ENCODE data around the gene TRNP1. TPM values are rescaled to one million over a fixed set of nuclear protein-coding genes. Genes with fewer than 3 reads are reported as not detected.
"Not testable (repeated sequence)": the region's sequence is repeated elsewhere in the genome, so short reads cannot be mapped to it uniquely, and the experiment has no call there.

Gene TRNP1
- total RNA-seq, 2 experiments from 2014 or later = not detected

DNA sequence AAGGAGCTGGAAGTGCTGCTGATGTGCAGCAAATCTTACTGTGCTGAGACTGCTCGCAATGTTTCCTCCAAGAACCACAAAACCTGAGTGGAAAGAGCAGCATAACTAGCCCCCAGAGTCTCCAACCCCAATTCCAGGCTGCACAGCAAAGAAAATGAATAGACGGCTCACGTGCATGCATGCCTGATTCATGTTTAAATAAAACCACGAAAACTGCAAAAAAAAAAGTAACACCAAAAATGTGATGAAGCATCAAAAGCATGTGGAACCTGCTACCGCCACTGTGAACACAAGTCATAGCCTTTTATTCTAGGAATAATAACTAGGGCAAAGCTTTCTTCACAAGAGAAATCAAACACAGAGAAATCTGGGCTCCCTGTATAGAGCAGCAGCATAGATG is 9.6 kb upstream of the TRNP1 start:
- Mint-ChIP-seq H3K27ac (no peak overlapping the region), H3K9me3 (no peaks in the 10 kb centered on the region)
- POLR2A ChIA-PET = no interaction called here

DNA sequence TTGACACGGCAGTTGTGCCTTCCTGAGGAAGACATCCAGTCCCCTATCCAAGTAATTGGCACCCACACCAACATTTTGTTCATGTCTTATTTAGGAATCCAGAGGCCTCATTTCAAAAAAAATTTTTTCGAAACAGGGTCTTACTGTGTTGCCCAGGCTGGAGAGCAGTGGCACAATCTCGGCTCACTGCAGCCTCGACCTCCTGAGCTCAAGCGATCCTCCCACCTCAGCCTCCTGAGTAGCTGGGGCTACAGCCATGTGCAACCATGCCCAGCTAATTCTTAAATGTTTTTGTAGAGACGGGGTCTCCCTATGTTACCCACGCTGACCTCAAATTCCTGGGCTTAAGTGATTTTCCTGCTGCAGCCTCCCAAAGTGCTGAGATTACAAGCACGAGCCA is 9.2 kb upstream of the TRNP1 start:
- Mint-ChIP-seq H3K9me3 (no peaks in the 10 kb centered on the region), H3K4me3 (no peak overlapping the region)
- POLR2A ChIA-PET = no interaction called here

More for the DNA sequence above, 9.6 kb upstream of the TRNP1 start:
- H3K4me1 Mint-ChIP-seq = no peaks in the 10 kb centered on the region
- no peak overlapping the region for H3K4me3 Mint-ChIP-seq
- peaks cover 37% of the 10 kb centered on the region for H3K27me3 Mint-ChIP-seq
- no peak for DNase-seq
- ATAC-seq (ENCODE audit: low read depth) = no peak
- no peaks in the 10 kb centered on the region for H3K36me3 Mint-ChIP-seq

DNA sequence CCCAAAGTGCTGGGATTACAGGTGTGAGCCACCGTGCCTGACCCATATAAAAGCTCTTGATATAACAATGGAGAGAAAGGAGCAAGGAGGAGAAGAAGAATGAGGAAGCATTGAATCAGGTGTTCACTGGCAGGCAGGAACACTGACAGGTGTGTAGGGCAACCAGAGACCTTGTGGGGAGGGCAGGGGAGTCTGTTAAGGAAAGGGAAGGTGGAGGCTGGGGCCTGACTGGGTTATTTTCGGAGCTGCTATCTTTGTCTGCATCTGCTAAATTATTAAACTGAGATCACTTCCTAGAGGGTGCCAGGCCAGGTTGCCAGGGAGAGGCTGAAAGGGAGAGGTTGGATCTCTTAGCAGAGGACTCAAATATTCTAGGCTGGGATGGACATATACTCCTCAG is 6.8 kb upstream of the TRNP1 start:
- H3K4me1 Mint-ChIP-seq = no peaks in the 10 kb centered on the region
- H3K27me3 Mint-ChIP-seq = peaks cover 60% of the 10 kb centered on the region
- H3K36me3 Mint-ChIP-seq = no peaks in the 10 kb centered on the region
- ATAC-seq (ENCODE audit: low read depth) (no peak), DNase-seq (no peak)
- no peak overlapping the region for H3K27ac Mint-ChIP-seq
- POLR2A ChIA-PET = no interaction called here
- no peaks in the 10 kb centered on the region for H3K9me3 Mint-ChIP-seq
- no peak overlapping the region for H3K4me3 Mint-ChIP-seq

More for the DNA sequence above, 9.2 kb upstream of the TRNP1 start:
- no peak overlapping the region for H3K27ac Mint-ChIP-seq
- no peak for DNase-seq
- ATAC-seq (ENCODE audit: low read depth) = no peak
- H3K27me3 Mint-ChIP-seq = peaks cover 39% of the 10 kb centered on the region
- H3K36me3 Mint-ChIP-seq = no peaks in the 10 kb centered on the region
- H3K4me1 Mint-ChIP-seq = no peaks in the 10 kb centered on the region

- H3K36me3 Mint-ChIP-seq; H3K4me3 Mint-ChIP-seq; ATAC-seq (ENCODE audit: low read depth); H3K9me3 Mint-ChIP-seq; DNase-seq; H3K27ac Mint-ChIP-seq; POLR2A ChIA-PET; H3K4me1 Mint-ChIP-seq: not testable (repeated sequence)
- H3K27me3 Mint-ChIP-seq = peaks cover 64% of the 10 kb centered on the region
These were observed 3.9 kb upstream of the TRNP1 start for GRCh38 chr1:26989403-26990109.

DNA sequence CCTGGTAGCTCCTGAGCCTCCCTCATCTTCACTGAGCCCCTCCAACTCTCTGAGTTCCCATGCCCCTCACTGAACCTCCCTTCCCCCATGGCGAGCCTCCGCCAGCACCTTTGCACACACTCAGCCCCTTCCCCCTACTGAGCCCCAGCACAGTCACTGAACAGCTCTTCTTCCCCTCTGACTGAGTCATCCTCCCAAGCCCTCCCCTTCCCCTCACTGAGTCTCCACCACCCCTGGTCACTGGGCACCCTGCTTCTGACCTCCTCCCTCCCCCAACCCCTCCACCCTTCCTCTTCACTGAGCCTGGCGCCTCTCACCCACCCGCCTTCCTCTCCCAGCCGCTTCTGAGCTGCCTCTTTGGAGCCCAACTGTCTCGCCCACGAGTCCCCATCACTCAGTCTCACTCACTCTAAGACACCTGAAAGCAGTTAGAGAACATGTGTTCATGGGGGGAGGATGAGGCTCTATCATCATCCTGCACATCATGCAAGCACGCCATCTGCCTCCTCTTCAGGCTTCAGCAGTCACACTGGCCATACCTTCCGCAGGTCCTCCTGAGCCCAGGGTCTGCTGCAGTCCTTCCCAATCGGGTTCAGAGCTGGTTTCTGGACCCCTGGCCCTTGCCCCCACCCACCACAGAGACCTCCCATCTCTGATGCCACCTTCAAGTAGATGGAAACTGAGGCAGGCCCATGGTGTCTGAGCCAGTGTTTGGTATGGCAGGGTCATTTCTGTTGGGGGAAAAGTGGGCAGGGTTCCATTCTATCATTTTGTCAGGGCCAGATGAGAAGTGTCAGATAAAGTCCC is 2.0 kb upstream of the TRNP1 start:
- no peak for ATAC-seq (ENCODE audit: low read depth)
- Mint-ChIP-seq H3K27me3 (peaks cover 67% of the 10 kb centered on the region), H3K27ac (no peak overlapping the region), H3K4me3 (no peak overlapping the region), H3K36me3 (no peaks in the 10 kb centered on the region), H3K4me1 (peaks cover 6% of the 10 kb centered on the region), H3K9me3 (no peaks in the 10 kb centered on the region)
- no peak for DNase-seq
- POLR2A ChIA-PET = no interaction called here

DNA sequence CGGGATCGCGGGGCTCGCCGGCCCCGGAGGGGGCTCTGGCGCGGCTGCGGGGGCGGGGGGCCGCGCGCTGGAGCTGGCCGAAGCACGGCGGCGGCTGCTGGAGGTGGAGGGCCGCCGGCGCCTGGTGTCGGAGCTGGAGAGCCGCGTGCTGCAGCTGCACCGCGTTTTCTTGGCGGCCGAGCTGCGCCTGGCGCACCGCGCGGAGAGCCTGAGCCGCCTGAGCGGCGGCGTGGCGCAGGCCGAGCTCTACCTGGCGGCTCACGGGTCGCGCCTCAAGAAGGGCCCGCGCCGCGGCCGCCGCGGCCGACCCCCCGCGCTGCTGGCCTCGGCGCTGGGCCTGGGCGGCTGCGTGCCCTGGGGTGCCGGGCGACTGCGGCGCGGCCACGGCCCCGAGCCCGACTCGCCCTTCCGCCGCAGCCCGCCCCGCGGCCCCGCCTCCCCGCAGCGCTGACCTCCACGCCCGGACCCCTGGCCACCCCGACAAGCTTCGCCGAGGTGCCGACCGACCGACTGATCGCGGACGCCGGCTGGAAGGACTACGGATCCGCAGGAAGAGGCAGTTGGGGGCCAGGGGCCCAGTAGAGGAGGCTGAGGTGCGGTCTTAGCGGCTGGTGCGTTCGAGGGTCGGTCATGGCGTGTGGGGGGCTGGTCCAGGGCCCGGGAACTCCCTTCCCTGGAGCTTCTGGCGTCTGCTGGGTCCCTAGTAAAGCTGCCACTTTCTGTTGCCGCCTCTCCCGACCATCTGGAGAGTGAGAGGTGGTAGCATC is 711 bp downstream of the TRNP1 start:
- ATAC-seq (ENCODE audit: low read depth) = peak; percentile 35
- DNase-seq = peak; percentile 45
- no peak overlapping the region for H3K27ac Mint-ChIP-seq
- H3K4me1 Mint-ChIP-seq = peaks cover 13% of the 10 kb centered on the region
- no peaks in the 10 kb centered on the region for H3K36me3 Mint-ChIP-seq
- peaks cover 72% of the 10 kb centered on the region for H3K27me3 Mint-ChIP-seq
- POLR2A ChIA-PET = interaction anchor here (1.0 kb wide), 2 partner anchors 19 to 50 kb away, joined by 3 to 4 read pairs; no protein-coding TSS in a partner anchor
- H3K9me3 Mint-ChIP-seq = no peaks in the 10 kb centered on the region
- H3K4me3 Mint-ChIP-seq = peak overlapping the region; percentile 60

DNA sequence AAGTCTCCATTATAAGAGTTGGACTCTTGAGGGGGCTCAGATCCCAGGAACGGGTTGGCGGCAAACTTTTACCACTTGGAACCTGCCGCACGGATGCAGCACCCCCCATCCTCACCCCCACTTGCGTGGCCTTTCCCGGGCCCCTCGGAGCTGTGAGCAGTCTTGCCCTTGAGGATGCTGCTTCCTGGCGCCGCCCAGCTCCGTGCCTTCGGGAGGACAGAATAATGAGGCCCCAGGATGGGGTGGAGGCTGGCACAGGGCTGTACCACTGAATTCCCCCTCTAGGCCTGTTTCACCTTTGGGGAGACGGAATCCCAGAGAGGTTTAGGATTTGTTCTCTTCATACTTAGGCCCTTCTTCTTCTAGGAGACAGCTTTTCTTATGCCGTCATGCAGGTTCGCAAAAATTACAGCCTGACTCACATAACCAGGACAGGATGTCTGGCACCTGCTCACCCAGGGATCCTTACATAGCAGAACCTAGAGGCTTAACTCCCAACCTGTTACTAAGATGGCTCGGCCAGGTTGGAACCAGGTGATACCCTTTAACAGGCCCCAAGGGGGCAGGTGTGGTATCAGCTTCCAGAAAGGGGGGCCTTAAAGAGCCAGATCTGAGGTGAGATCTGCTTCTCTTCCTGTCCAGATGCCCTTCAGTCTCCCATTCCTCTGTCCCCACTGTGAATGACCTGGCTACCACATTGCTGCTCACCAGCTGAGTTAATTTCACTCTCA is 1.5 kb downstream of the TRNP1 start:
- H3K27me3 Mint-ChIP-seq = peaks cover 67% of the 10 kb centered on the region
- H3K4me3 Mint-ChIP-seq = peak overlapping the region; percentile 60
- H3K4me1 Mint-ChIP-seq = peaks cover 13% of the 10 kb centered on the region
- no peak overlapping the region for H3K27ac Mint-ChIP-seq
- H3K36me3 Mint-ChIP-seq = no peaks in the 10 kb centered on the region
- DNase-seq = no peak
- POLR2A ChIA-PET = no interaction called here
- ATAC-seq (ENCODE audit: low read depth) = no peak
- no peaks in the 10 kb centered on the region for H3K9me3 Mint-ChIP-seq

DNA sequence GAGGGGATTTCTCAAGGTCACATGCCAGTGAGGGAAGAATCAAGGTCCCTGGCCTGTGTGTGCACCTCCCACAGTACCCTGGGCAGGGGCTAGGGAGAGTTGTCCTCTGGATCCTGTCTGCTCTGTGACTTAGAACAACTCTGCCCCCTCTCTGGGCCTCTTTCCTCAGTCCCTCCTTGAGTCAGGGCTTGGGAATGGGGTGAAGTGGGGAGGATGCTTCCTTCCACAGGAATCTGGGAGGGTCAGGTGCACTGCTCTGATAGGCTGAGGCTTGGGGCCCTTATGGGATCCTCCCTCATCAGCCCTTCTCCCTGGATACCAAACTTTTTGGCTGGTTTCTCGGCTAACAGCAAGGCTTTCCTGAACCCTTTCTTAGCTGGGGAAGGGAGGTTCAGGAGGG is 2.5 kb downstream of the TRNP1 start:
- Mint-ChIP-seq H3K4me3 (no peak overlapping the region), H3K27me3 (peaks cover 65% of the 10 kb centered on the region), H3K36me3 (no peaks in the 10 kb centered on the region), H3K9me3 (no peaks in the 10 kb centered on the region), H3K4me1 (peaks cover 13% of the 10 kb centered on the region), H3K27ac (no peak overlapping the region)
- no peak for ATAC-seq (ENCODE audit: low read depth)
- DNase-seq = no peak
- POLR2A ChIA-PET = interaction anchor here (0.7 kb wide), 1 partner anchor 585 kb away, joined by 3 read pairs; no protein-coding TSS in a partner anchor

- POLR2A ChIA-PET = no interaction called here
- H3K36me3 Mint-ChIP-seq = no peaks in the 10 kb centered on the region
These were observed 3.2 kb downstream of the TRNP1 start for GRCh38 chr1:26996665-26997064.

DNA sequence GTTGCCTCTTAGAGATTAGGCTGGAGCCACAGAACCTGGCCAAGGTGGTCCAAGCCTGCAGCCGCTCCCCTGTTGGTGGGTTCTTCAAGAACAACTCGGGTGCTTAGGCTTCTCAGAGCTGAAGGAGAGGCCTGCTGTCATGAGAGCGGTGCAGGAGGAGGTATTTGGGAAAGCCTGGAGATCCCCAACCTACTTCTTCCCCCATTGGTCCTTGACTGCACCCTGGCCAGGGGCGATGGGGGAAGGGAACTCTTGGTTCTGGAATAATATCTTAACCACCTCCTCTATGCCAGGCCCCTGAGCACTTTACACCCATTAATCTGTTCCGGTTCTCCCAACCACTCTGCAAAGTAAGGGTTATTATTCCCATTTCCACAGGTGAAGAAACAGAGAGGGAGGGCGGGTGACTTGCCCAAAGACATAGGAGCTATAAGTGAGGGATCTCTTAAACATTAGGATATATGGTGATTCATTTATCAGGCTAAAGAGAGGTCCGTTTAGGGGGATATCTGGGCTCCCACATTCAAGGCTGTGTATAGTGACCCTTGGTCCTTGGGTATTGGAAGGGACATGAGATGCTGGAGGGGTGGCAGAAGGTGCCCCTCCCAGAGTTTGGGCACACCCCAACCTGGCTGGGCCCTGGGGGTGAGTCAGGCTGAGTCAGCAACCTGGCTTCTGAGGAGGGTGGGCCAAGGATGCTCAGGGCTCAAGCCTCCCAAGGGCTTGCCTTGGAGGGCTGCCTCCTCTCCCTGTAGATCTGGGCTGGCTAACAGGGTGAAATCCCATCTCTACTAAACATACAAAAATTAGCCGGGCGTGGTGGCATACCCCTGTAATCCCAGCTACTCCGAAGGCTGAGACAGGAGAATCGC is 5.2 kb downstream of the TRNP1 start:
- peaks cover 46% of the 10 kb centered on the region for H3K27me3 Mint-ChIP-seq
- H3K27ac Mint-ChIP-seq = no peak overlapping the region
- H3K4me3 Mint-ChIP-seq = no peak overlapping the region
- no peaks in the 10 kb centered on the region for H3K9me3 Mint-ChIP-seq
- peaks cover 11% of the 10 kb centered on the region for H3K4me1 Mint-ChIP-seq
- H3K36me3 Mint-ChIP-seq = no peaks in the 10 kb centered on the region
- DNase-seq (no peak), ATAC-seq (ENCODE audit: low read depth) (no peak)
- POLR2A ChIA-PET = no interaction called here

More at GRCh38 chr1:26996665-26997064, 3.2 kb downstream of the TRNP1 start:
- Mint-ChIP-seq H3K9me3 (no peaks in the 10 kb centered on the region), H3K4me3 (no peak overlapping the region), H3K27me3 (peaks cover 59% of the 10 kb centered on the region), H3K27ac (no peak overlapping the region), H3K4me1 (peaks cover 14% of the 10 kb centered on the region)
- DNase-seq (no peak), ATAC-seq (ENCODE audit: low read depth) (no peak)

DNA sequence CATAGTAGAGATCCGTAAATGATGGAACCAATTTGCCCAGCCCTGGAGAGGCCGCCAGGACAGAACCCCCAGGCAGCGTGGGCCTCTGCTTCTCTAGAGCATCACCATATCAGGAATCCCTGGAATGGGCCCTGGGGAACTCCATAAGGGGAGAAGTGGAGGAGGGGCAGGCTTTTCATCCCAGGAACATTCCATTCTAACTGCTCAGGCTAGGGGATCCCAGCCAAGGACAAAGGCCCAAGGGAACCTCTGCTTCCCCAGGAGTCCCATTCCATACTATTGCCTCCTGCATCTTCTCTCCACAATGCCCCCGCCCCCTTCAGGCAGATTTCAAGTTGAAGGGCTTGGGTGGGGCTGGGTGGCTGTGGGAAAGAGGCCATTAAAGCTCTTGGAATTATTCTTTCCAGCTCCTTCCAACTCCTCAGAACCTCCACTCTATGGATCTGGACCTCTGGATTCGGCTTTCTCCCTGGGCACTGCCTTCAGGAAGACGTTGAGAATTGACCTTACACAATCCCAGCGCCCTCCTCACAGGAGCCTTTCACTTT is 6.0 kb downstream of the TRNP1 start:
- POLR2A ChIA-PET = no interaction called here
- Mint-ChIP-seq H3K36me3 (no peaks in the 10 kb centered on the region), H3K27me3 (peaks cover 44% of the 10 kb centered on the region), H3K4me1 (peaks cover 11% of the 10 kb centered on the region), H3K27ac (no peak overlapping the region), H3K9me3 (no peaks in the 10 kb centered on the region), H3K4me3 (no peak overlapping the region)
- DNase-seq = no peak
- ATAC-seq (ENCODE audit: low read depth) = no peak

Measured in activated naive CD8-positive, alpha-beta T cell treated with anti-CD3 and anti-CD28 coated beads, Interleukin-2, amount 10 ng/mL, durations not matched to agents 7 days and 5 days (primary cell).